HCT116 (cell line): Measurements from ENCODE around the gene ING1. TPM values are rescaled to one million over a fixed set of nuclear protein-coding genes. Genes with fewer than 3 reads are reported as not detected.

ENCODE experiments used
- ATAC-seq: fragments of 200-7000 bp; cut with Tn5 transposase; 2 replicates; pipeline ENCODE4 v1.9.1; 2020; ENCODE audit warnings: mild to moderate bottlenecking, moderate library complexity
- BruUV-seq: library from RNA; stranded (reverse); fragments of 400-500 nt; replicated peaks from 2 replicates; lab custom pipeline; 2021; lab: Mats Ljungman, UMichigan
- CTCF ChIA-PET: fragments of 300-600 bp; sonication (Branson Sonifier 250); formaldehyde crosslinking; loops from one replicate; lab custom pipeline; 2021; ENCODE audit warnings: antibody characterized with exemption; lab: Charles Lee
- POLR2A ChIA-PET: fragments of 300-600, 350-600 bp; sonication (Branson Sonifier 250); formaldehyde crosslinking; loops from one replicate; lab custom pipeline; 2021; ENCODE audit warnings: antibody characterized with exemption; lab: Charles Lee
- RAD21 ChIA-PET, 2 experiments: fragments of 300-600 bp; sonication (Branson Sonifier 250); formaldehyde crosslinking; loops; one replicate each; lab custom pipeline; 2023; ENCODE audit warnings: low total read pairs in 2 of 2; ENCODE audit not compliant: uncharacterized antibody in 2 of 2, unreplicated experiment in 2 of 2, low non-redundant PET in 1 of 2; lab: Charles Lee
- DNase-seq: peaks from one replicate; pipeline ENCODE4 v3.0.0-alpha.2; 2010; ENCODE audit warnings: low read depth, low spot score
- H2AFZ ChIP-seq: fragments of 200-600 bp; shearing (Covaris generic), sonication (generic); 2 replicates; pipeline ENCODE4 v1.6.1; 2017; ENCODE audit warnings: low read depth, mixed run types, mixed read lengths, antibody characterized with exemption, low read length; ENCODE audit not compliant: poor library complexity, severe bottlenecking
- H3K27ac ChIP-seq: 2 replicates; pipeline ENCODE4 v1.5.1; 2012; ENCODE audit warnings: low read depth, low read length
- H3K27me3 ChIP-seq: fragments of 200-600 bp; sonication (generic); 2 replicates; pipeline ENCODE4 v1.6.1; 2016; ENCODE audit warnings: mixed run types, low read length, mixed read lengths; ENCODE audit not compliant: insufficient read depth
- H3K36me3 ChIP-seq, 2 experiments: fragments of 200-500 bp in 1 of 2; fragments of 200-600 bp in 1 of 2; sonication (Bioruptor generic) in 1 of 2; sonication (generic) in 1 of 2; 2 replicates each; pipeline versions ENCODE4 v1.5.1 to v1.6.1; 2014 to 2016; ENCODE audit warnings: low read length in 2 of 2, inconsistent platforms in 1 of 2, mixed read lengths in 1 of 2, mixed run types in 1 of 2; ENCODE audit not compliant: insufficient read depth in 2 of 2, control insufficient read depth in 1 of 2
- H3K4me1 ChIP-seq, 2 experiments: fragments of 200-600 bp in 1 of 2; sonication (generic) in 1 of 2; 2 replicates each; pipeline versions ENCODE4 v1.5.1 to v1.6.1; 2012 to 2017; ENCODE audit warnings: low read length in 2 of 2, inconsistent platforms in 1 of 2, mild to moderate bottlenecking in 1 of 2, mixed read lengths in 1 of 2, mixed run types in 1 of 2, moderate library complexity in 1 of 2; ENCODE audit not compliant: insufficient read depth in 2 of 2, control insufficient read depth in 1 of 2
- H3K4me2 ChIP-seq: fragments of 200-600 bp; sonication (generic); 2 replicates; pipeline ENCODE4 v1.6.1; 2017; ENCODE audit warnings: mixed run types, low read length, mixed read lengths
- H3K4me3 ChIP-seq, 2 experiments: fragments of 200-600 bp in 1 of 2; sonication (generic) in 1 of 2; replicated peaks in 1 of 2; 2 replicates each; pipeline ENCODE4 v1.5.1; 2011 to 2016; ENCODE audit warnings: low read length in 2 of 2, control low read depth in 1 of 2, low read depth in 1 of 2, mild to moderate bottlenecking in 1 of 2, mixed read lengths in 1 of 2, mixed run types in 1 of 2
- H3K79me2 ChIP-seq: fragments of 200-600 bp; sonication (generic); 2 replicates; pipeline ENCODE4 v1.6.1; 2017; ENCODE audit warnings: mild to moderate bottlenecking, mixed run types, low read length, moderate library complexity, mixed read lengths; ENCODE audit not compliant: insufficient read depth
- H3K9ac ChIP-seq: fragments of 200-600 bp; sonication (generic); 2 replicates; pipeline ENCODE4 v1.6.1; 2016; ENCODE audit warnings: low read length, mixed read lengths
- H3K9me2 ChIP-seq: fragments of 200-600 bp; sonication (generic), shearing (Covaris generic); 2 replicates; pipeline ENCODE4 v1.6.1; 2017; ENCODE audit warnings: mixed run types, mild to moderate bottlenecking, moderate library complexity; ENCODE audit not compliant: insufficient read depth
- H3K9me3 ChIP-seq, 2 experiments: fragments of 200-500 bp in 1 of 2; fragments of 200-600 bp in 1 of 2; sonication (Bioruptor generic) in 1 of 2; sonication (generic) in 1 of 2; 2 replicates each; pipeline ENCODE4 v1.6.1; 2014 to 2017; ENCODE audit warnings: low read length in 2 of 2, mixed read lengths in 2 of 2, inconsistent platforms in 1 of 2, low read depth in 1 of 2, mild to moderate bottlenecking in 1 of 2, mixed run types in 1 of 2, moderate library complexity in 1 of 2; ENCODE audit not compliant: control insufficient read depth in 1 of 2, insufficient read depth in 1 of 2
- H4K20me1 ChIP-seq: fragments of 200-600 bp; sonication (generic), shearing (Covaris generic); 2 replicates; pipeline ENCODE4 v1.6.1; 2017; ENCODE audit warnings: mixed run types, mild to moderate bottlenecking, moderate library complexity; ENCODE audit not compliant: insufficient read depth
- ATF3 ChIP-seq: IDR thresholded peaks from 2 replicates; pipeline ENCODE4 v1.6.1; 2012
- CBX3 ChIP-seq: IDR thresholded peaks from 2 replicates; pipeline ENCODE4 v1.6.1; 2012; ENCODE audit warnings: low read depth
- CEBPB ChIP-seq: IDR thresholded peaks from 2 replicates; pipeline ENCODE4 v1.6.1; 2012; ENCODE audit warnings: low read depth
- ELF1 ChIP-seq: IDR thresholded peaks from 2 replicates; pipeline ENCODE4 v1.6.1; 2012; ENCODE audit warnings: low read depth, borderline replicate concordance
- EZH2 ChIP-seq: fragments of 200-600 bp; sonication (generic); IDR thresholded peaks from 2 replicates; pipeline ENCODE4 v1.6.1; 2017; ENCODE audit warnings: antibody characterized with exemption, mixed run types
- FOSL1 ChIP-seq: IDR thresholded peaks from 2 replicates; pipeline ENCODE4 v1.6.1; 2012; ENCODE audit warnings: low read depth
- JUND ChIP-seq: IDR thresholded peaks from 2 replicates; pipeline ENCODE4 v1.6.1; 2012
- POLR2A ChIP-seq: IDR thresholded peaks from 2 replicates; pipeline ENCODE4 v1.7.0; 2011; ENCODE audit warnings: borderline replicate concordance; ENCODE audit not compliant: insufficient read depth, insufficient read length; ENCODE audit errors: extremely low read depth
- RAD21 ChIP-seq: IDR thresholded peaks from 2 replicates; pipeline ENCODE4 v1.6.1; 2012; ENCODE audit warnings: low read depth, mild to moderate bottlenecking
- REST ChIP-seq: IDR thresholded peaks from 2 replicates; pipeline ENCODE4 v1.6.1; 2012; ENCODE audit warnings: low read depth
- SIN3A ChIP-seq: IDR thresholded peaks from 2 replicates; pipeline ENCODE4 v1.6.1; 2012; ENCODE audit warnings: low read depth
- SP1 ChIP-seq: IDR thresholded peaks from 2 replicates; pipeline ENCODE4 v1.6.1; 2012; ENCODE audit warnings: low read depth
- TCF7L2 ChIP-seq: IDR thresholded peaks from 2 replicates; pipeline ENCODE4 v1.7.0; 2011; ENCODE audit warnings: borderline replicate concordance, inconsistent platforms; ENCODE audit not compliant: insufficient read depth, insufficient read length; ENCODE audit errors: extremely low read depth
- YY1 ChIP-seq: IDR thresholded peaks from 2 replicates; pipeline ENCODE4 v1.6.1; 2011; ENCODE audit warnings: low read length, low read depth, moderate library complexity, mild to moderate bottlenecking; ENCODE audit not compliant: insufficient replicate concordance; ENCODE audit errors: extremely low read depth
- ZNF274 ChIP-seq: fragments of 200-500 bp; sonication (Bioruptor generic); IDR thresholded peaks from 2 replicates; pipeline ENCODE4 v1.6.1; 2014; ENCODE audit warnings: mild to moderate bottlenecking, low read depth, low read length, inconsistent platforms
- intact Hi-C: fragments of 100-400 bp; cut with micrococcal nuclease; formaldehyde crosslinking; loops from 2 replicates; pipeline ENCODE4 v1.10.0; 2022
- total RNA-seq: library from RNA; stranded (reverse); gene quantifications from one replicate; pipeline ENCODE4 v1.2.1, GENCODE V29; 2021; ENCODE audit not compliant: unreplicated experiment
- TF ChIP-seq, protein P1 (sequence below), 3 experiments: fragments of 200-600 bp in 1 of 3; sonication (generic) in 1 of 3; IDR thresholded peaks in 2 of 3; conservative IDR thresholded peaks in 1 of 3; 2 replicates each; pipeline ENCODE4 v1.5.1; 2012 to 2017; ENCODE audit warnings: low read depth in 2 of 3, low read length in 2 of 3, antibody characterized with exemption in 1 of 3, borderline replicate concordance in 1 of 3, control low read depth in 1 of 3, mild to moderate bottlenecking in 1 of 3, mixed read lengths in 1 of 3, mixed run types in 1 of 3, moderate library complexity in 1 of 3; ENCODE audit not compliant: insufficient read depth in 1 of 3

Gene ING1
- total RNA-seq, 1 experiment from 2014 or later: 27.0 TPM

DNA sequence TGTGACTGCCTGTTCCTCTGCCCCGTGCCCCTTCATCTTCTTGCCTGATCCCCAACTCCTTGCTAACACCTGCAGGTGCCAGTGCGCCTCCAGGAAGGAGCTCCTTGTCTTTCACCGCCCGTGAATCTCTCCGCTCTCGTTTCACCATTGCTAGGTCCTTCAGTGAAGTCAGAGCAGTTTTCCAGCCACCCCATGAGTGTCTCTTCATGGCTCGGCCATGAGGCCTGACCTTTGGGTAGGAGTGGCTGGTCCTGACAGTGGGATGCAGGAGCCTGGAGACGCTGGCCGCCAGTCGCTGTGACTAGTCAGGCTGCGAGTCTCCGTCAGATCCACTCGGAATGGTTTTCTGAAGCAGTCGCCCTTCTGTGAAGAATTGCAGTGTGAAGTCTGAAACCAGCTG is 43.8 kb downstream of the ING1 start:
- RAD21 ChIA-PET: no interaction called here

More for the DNA sequence above, 43.8 kb downstream of the ING1 start:
- Histone ChIP-seq H3K27me3 (no peaks in the 10 kb centered on the region), H3K9ac (no peak overlapping the region), H3K36me3 (no peaks in the 10 kb centered on the region)
- TF ChIP-seq EZH2 (no peak), SIN3A (no peak), TCF7L2 (no peak), YY1 (no peak), ZNF274 (no peak), CBX3 (no peak), FOSL1 (no peak), JUND (no peak), SP1 (no peak), CEBPB (no peak), POLR2A (no peak), REST (no peak), ELF1 (no peak), RAD21 (no peak), ATF3 (no peak)
- TF ChIP-seq, protein P1, sequence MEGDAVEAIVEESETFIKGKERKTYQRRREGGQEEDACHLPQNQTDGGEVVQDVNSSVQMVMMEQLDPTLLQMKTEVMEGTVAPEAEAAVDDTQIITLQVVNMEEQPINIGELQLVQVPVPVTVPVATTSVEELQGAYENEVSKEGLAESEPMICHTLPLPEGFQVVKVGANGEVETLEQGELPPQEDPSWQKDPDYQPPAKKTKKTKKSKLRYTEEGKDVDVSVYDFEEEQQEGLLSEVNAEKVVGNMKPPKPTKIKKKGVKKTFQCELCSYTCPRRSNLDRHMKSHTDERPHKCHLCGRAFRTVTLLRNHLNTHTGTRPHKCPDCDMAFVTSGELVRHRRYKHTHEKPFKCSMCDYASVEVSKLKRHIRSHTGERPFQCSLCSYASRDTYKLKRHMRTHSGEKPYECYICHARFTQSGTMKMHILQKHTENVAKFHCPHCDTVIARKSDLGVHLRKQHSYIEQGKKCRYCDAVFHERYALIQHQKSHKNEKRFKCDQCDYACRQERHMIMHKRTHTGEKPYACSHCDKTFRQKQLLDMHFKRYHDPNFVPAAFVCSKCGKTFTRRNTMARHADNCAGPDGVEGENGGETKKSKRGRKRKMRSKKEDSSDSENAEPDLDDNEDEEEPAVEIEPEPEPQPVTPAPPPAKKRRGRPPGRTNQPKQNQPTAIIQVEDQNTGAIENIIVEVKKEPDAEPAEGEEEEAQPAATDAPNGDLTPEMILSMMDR (IDR thresholded peaks at IDR 0.05 in 2 of 3, conservative IDR thresholded peaks at IDR 0.05 in 1 of 3; ENCODE audit: borderline replicate concordance in 1 of 3, insufficient read depth in 1 of 3, low read depth in 2 of 3, low read length in 2 of 3): no peak
- TF ChIP-seq, all 23 proteins: peak for 0
- H3K4me2 ChIP-seq: no peak overlapping the region
- ChIA-PET POLR2A (no interaction called here), CTCF (no interaction called here)
- BruUV-seq: no TSS peak
- DNase-seq (no peak), ATAC-seq (no peak)
- H3K4me1 ChIP-seq: peaks cover 0 to 6% of the 10 kb centered on the region in 2 experiments; a peak in 1 of 4 replicates
- no peaks in the 10 kb centered on the region for H4K20me1 ChIP-seq
- intact Hi-C loops: no loop called here
- no peaks in the 10 kb centered on the region for H3K79me2 ChIP-seq
- no peak overlapping the region for H3K4me3 ChIP-seq
- no peak overlapping the region for H3K27ac ChIP-seq
- H3K9me3 ChIP-seq: no peaks in the 10 kb centered on the region; a peak in 1 of 4 replicates
- H2AFZ ChIP-seq: no peak overlapping the region
- H3K9me2 ChIP-seq: no peaks in the 10 kb centered on the region
